Measurements from ENCODE around the gene RNF19B. TPM values are rescaled to one million over a fixed set of nuclear protein-coding genes. Genes with fewer than 3 reads are reported as not detected.

RNF19B gene
- total RNA-seq: 10 to 100 TPM; 15.0 to 38.8 (median 29.2) TPM

- ATAC-seq (ENCODE audit: low FRiP score): peak; percentile 94
- no peak for TF ChIP-seq CTCF (IDR thresholded peaks at IDR 0.05)
- peak; percentile 66 for DNase-seq (ENCODE audit: low spot score)
Observed at GRCh38 chr1:32964461-32965250, at the start of gene RNF19B. Gene RNF19B, minus strand, starts transcription at chr1:32964809. Its CDS starts 124 bp downstream, at chr1:32964685.

- DNase-seq (ENCODE audit: low spot score) (no peak), ATAC-seq (ENCODE audit: low FRiP score) (no peak)
- TF ChIP-seq CTCF (IDR thresholded peaks at IDR 0.05): no peak
Observed at GRCh38 chr1:33013791-33014190, 49.2 kb upstream of the RNF19B start.

- no peak for DNase-seq (ENCODE audit: low spot score)
- TF ChIP-seq CTCF (IDR thresholded peaks at IDR 0.05): no peak
- ATAC-seq (ENCODE audit: low FRiP score): no peak
Observed at GRCh38 chr1:33012165-33012564, 47.6 kb upstream of the RNF19B start.

- TF ChIP-seq CTCF (IDR thresholded peaks at IDR 0.05): no peak
- DNase-seq (ENCODE audit: low spot score): no peak
- peak; percentile 34 for ATAC-seq (ENCODE audit: low FRiP score)
Observed at GRCh38 chr1:33010932-33011731, 46.5 kb upstream of the RNF19B start.

- DNase-seq (ENCODE audit: low spot score) (no peak), ATAC-seq (ENCODE audit: low FRiP score) (no peak)
- TF ChIP-seq CTCF (IDR thresholded peaks at IDR 0.05): no peak
Observed at GRCh38 chr1:33009561-33009960, 45.0 kb upstream of the RNF19B start.

GRCh38 chr1:33008051-33008914 lies 43.7 kb upstream of the RNF19B start:
- TF ChIP-seq CTCF (IDR thresholded peaks at IDR 0.05): no peak
- DNase-seq (ENCODE audit: low spot score) (no peak), ATAC-seq (ENCODE audit: low FRiP score) (no peak)
